OCI-LY7 (cell line): ENCODE results near the gene FBXL14. TPM values are rescaled to one million over a fixed set of nuclear protein-coding genes. Genes with fewer than 3 reads are reported as not detected.

Experiments
- BruUV-seq: library from RNA; stranded (reverse); fragments of 400-500 nt; replicated peaks from 2 replicates; lab custom pipeline; 2021; lab: Mats Ljungman, UMichigan
- CTCF ChIA-PET: fragments of 300-600 bp; sonication (Branson Sonifier 250); formaldehyde crosslinking; loops from one replicate; lab custom pipeline; 2022; ENCODE audit warnings: antibody characterized with exemption; ENCODE audit not compliant: unreplicated experiment; lab: Charles Lee
- POLR2A ChIA-PET: fragments of 300-600 bp; sonication (Branson Sonifier 250); formaldehyde crosslinking; loops from one replicate; lab custom pipeline; 2022; ENCODE audit warnings: antibody characterized with exemption; lab: Charles Lee
- DNase-seq: peaks from one replicate; pipeline ENCODE4 v3.0.0-alpha.2; 2015; ENCODE audit warnings: low spot score
- H2AFZ ChIP-seq: fragments of 200-600 bp; sonication (generic), shearing (Covaris generic); 2 replicates; pipeline ENCODE4 v1.6.1; 2014; ENCODE audit warnings: mild to moderate bottlenecking, antibody characterized with exemption, low read length, moderate library complexity
- H3K27ac ChIP-seq: fragments of 200-600 bp; sonication (generic); 2 replicates; pipeline ENCODE4 v1.5.1; 2014; ENCODE audit warnings: mixed run types, low read depth, mild to moderate bottlenecking, moderate library complexity, low read length, inconsistent platforms; ENCODE audit not compliant: poor library complexity, severe bottlenecking
- H3K36me3 ChIP-seq: fragments of 200-600 bp; sonication (generic); 2 replicates; pipeline ENCODE4 v1.6.1; 2014; ENCODE audit warnings: mild to moderate bottlenecking, antibody characterized with exemption, low read length, moderate library complexity, mixed read lengths; ENCODE audit not compliant: insufficient read depth
- H3K4me1 ChIP-seq: fragments of 200-600 bp; sonication (generic); 2 replicates; pipeline ENCODE4 v1.5.1; 2014; ENCODE audit warnings: mild to moderate bottlenecking, low read length; ENCODE audit not compliant: insufficient read depth, poor library complexity, severe bottlenecking
- H3K4me2 ChIP-seq: fragments of 200-600 bp; sonication (generic); 2 replicates; pipeline ENCODE4 v1.6.1; 2014; ENCODE audit warnings: mild to moderate bottlenecking, low read length
- H3K4me3 ChIP-seq: fragments of 200-600 bp; sonication (generic); 2 replicates; pipeline ENCODE4 v1.5.1; 2014; ENCODE audit warnings: mild to moderate bottlenecking, low read depth, low read length; ENCODE audit not compliant: poor library complexity, severe bottlenecking
- H3K79me2 ChIP-seq: fragments of 200-600 bp; sonication (generic); 2 replicates; pipeline ENCODE4 v1.6.1; 2016; ENCODE audit warnings: low read depth, mild to moderate bottlenecking, low read length, moderate library complexity, mixed read lengths; ENCODE audit not compliant: insufficient read depth
- H3K9me2 ChIP-seq: fragments of 200-600 bp; sonication (generic); 2 replicates; pipeline ENCODE4 v1.6.1; 2016; ENCODE audit warnings: mild to moderate bottlenecking, low read length, mixed read lengths; ENCODE audit not compliant: insufficient read depth
- H3K9me3 ChIP-seq: fragments of 200-600 bp; sonication (generic); 2 replicates; pipeline ENCODE4 v1.6.1; 2014; ENCODE audit warnings: mild to moderate bottlenecking, mixed run types, low read length, mixed read lengths
- H4K20me1 ChIP-seq: fragments of 200-600 bp; sonication (generic); 2 replicates; pipeline ENCODE4 v1.6.1; 2014; ENCODE audit warnings: mild to moderate bottlenecking, antibody characterized with exemption, low read length, moderate library complexity, mixed read lengths; ENCODE audit not compliant: insufficient read depth
- EZH2phosphoT487 ChIP-seq: fragments of 200-600 bp; sonication (generic); IDR thresholded peaks from 2 replicates; pipeline ENCODE4 v1.6.1; 2018; ENCODE audit warnings: low read depth, borderline replicate concordance, mild to moderate bottlenecking, mixed run types, antibody characterized with exemption, low read length, moderate library complexity, mixed read lengths
- intact Hi-C: fragments of 100-400 bp; cut with micrococcal nuclease; formaldehyde crosslinking; loops from one replicate; pipeline ENCODE4 v1.10.0; 2022; ENCODE audit not compliant: unreplicated experiment
- total RNA-seq, 2 experiments: library from RNA; depleted of rRNA in 1 of 2; stranded (reverse); fragments of >200 nt in 1 of 2; shearing (Covaris generic) in 1 of 2; gene quantifications; 2 replicates each; pipeline ENCODE4 v1.2.3, GENCODE V29; 2014 to 2022
- TF ChIP-seq, protein P1 (sequence below): fragments of 200-600 bp; sonication (generic); conservative IDR thresholded peaks from 2 replicates; pipeline ENCODE4 v1.5.1; 2014; ENCODE audit warnings: mild to moderate bottlenecking, antibody characterized with exemption, low read length, moderate library complexity, mixed read lengths

Gene FBXL14
- total RNA-seq, 2 experiments from 2014 or later, result 33.4 to 45.5 TPM

DNA sequence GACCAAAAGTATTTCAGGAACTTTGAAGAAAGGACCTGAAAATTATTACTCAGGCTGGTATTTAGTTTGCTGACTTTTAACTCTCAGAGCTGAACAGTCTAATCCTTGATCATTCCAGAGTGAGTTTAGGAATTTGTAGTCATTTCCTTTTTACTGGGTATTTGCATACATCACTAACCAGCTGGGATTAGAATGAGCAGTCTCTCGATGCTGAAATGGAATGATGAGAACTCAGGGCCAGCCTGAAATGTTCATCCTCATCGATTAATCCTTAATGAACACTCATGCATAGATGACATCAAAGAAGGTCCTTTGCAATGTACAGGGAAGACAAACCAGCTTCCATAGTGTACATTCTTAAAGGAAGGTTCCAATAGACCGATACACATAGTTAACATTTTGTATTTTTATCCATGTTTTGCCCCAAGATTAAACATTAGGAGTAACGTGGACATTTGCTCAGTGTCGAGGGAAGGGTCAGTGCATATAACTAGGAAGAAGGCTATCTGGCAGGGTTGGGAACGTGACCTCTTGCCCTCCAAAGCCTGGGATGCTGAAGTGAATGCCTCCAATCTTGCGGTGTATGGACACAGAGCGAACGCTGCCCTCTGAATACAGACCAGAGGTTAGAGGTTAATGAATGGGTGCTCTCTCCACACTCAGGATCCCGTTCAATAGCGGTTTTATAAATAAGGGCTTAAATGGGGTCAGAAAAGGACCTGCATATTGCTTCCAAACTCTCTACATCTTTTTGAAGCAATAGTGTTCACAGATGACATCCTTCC, 14.5 kb downstream of the FBXL14 start:
- Histone ChIP-seq H4K20me1 (no peaks in the 10 kb centered on the region), H3K9me3 (no peaks in the 10 kb centered on the region), H3K4me2 (no peak overlapping the region), H3K9me2 (no peaks in the 10 kb centered on the region), H3K36me3 (peaks cover 4% of the 10 kb centered on the region; the same call in 1 of the 2 replicates), H3K27ac (no peak overlapping the region), H3K79me2 (peaks cover 7% of the 10 kb centered on the region; the same call in 1 of the 2 replicates), H3K4me3 (no peak overlapping the region), H3K4me1 (peaks cover 24% of the 10 kb centered on the region), H2AFZ (no peak overlapping the region)
- POLR2A ChIA-PET, result interaction anchor here (0.7 kb wide), 1 partner anchor 1664 kb away, joined by 4 read pairs; no protein-coding TSS in a partner anchor
- TF ChIP-seq, protein P1, sequence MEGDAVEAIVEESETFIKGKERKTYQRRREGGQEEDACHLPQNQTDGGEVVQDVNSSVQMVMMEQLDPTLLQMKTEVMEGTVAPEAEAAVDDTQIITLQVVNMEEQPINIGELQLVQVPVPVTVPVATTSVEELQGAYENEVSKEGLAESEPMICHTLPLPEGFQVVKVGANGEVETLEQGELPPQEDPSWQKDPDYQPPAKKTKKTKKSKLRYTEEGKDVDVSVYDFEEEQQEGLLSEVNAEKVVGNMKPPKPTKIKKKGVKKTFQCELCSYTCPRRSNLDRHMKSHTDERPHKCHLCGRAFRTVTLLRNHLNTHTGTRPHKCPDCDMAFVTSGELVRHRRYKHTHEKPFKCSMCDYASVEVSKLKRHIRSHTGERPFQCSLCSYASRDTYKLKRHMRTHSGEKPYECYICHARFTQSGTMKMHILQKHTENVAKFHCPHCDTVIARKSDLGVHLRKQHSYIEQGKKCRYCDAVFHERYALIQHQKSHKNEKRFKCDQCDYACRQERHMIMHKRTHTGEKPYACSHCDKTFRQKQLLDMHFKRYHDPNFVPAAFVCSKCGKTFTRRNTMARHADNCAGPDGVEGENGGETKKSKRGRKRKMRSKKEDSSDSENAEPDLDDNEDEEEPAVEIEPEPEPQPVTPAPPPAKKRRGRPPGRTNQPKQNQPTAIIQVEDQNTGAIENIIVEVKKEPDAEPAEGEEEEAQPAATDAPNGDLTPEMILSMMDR, result no peak
- no peak for TF ChIP-seq EZH2phosphoT487
- CTCF ChIA-PET, result no interaction called here
- intact Hi-C loops, result loop anchor here (5.0 to 10.0 kb wide), 2 partner anchors 298 to 755 kb away; no protein-coding TSS in a partner anchor
- no peak for DNase-seq
- no TSS peak for BruUV-seq

DNA sequence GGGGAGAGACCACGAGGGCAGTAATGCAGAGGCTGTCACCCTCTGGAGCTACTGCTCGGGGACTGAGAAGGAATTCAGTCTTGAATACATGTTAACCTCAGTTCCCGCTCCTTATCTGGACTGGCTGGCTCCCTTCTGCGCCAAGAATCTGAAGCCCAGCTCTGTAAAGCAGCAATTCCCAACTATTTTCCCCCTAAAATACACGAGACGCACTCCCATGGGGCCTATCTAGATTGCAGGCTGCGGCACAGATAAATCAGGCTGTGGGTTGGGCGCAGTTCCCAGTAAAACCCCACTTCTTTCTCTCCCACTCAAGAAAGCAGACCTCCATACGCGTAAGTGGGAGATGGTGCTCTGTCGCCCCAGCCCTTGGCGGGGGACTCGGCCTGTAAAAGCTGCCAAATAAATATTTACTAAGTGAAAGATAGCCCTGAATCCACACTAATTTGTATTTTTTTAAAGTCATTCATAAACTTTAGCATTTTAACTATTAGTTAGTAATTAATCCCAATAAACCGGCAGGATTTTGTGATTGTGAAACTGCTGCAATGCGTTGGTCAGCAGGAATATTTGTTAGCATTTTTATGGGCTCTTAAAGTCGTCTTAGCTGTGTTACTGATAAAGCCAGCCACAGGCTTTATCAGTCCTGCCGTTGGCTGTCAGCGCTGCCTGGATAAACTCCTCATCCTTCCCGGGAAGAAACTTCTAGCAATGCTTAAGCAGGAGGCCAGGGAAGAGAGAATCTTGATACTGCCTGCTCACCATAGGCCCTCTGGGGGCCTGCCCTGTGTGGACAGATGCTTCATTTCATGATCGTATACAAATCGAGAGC, 17.8 kb downstream of the FBXL14 start:
- no peaks in the 10 kb centered on the region for H3K36me3 ChIP-seq
- TF ChIP-seq EZH2phosphoT487, result no peak
- TF ChIP-seq, protein P1, result no peak
- no peak overlapping the region for H3K27ac ChIP-seq
- no peaks in the 10 kb centered on the region for H3K9me2 ChIP-seq
- H2AFZ ChIP-seq, result no peak overlapping the region
- intact Hi-C loops, result no loop called here
- no peak overlapping the region for H3K4me3 ChIP-seq
- H4K20me1 ChIP-seq, result no peaks in the 10 kb centered on the region
- POLR2A ChIA-PET, result interaction anchor here (0.9 kb wide), 1 partner anchor 308 kb away, joined by 3 read pairs; no protein-coding TSS in a partner anchor
- CTCF ChIA-PET, result no interaction called here
- H3K4me2 ChIP-seq, result no peak overlapping the region
- no peak for DNase-seq
- no peaks in the 10 kb centered on the region for H3K9me3 ChIP-seq
- H3K79me2 ChIP-seq, result no peaks in the 10 kb centered on the region
- BruUV-seq, result no TSS peak
- peaks cover 7% of the 10 kb centered on the region for H3K4me1 ChIP-seq
